ENCODE data around the gene SLC3A2.

The SLC3A2 gene

DNA sequence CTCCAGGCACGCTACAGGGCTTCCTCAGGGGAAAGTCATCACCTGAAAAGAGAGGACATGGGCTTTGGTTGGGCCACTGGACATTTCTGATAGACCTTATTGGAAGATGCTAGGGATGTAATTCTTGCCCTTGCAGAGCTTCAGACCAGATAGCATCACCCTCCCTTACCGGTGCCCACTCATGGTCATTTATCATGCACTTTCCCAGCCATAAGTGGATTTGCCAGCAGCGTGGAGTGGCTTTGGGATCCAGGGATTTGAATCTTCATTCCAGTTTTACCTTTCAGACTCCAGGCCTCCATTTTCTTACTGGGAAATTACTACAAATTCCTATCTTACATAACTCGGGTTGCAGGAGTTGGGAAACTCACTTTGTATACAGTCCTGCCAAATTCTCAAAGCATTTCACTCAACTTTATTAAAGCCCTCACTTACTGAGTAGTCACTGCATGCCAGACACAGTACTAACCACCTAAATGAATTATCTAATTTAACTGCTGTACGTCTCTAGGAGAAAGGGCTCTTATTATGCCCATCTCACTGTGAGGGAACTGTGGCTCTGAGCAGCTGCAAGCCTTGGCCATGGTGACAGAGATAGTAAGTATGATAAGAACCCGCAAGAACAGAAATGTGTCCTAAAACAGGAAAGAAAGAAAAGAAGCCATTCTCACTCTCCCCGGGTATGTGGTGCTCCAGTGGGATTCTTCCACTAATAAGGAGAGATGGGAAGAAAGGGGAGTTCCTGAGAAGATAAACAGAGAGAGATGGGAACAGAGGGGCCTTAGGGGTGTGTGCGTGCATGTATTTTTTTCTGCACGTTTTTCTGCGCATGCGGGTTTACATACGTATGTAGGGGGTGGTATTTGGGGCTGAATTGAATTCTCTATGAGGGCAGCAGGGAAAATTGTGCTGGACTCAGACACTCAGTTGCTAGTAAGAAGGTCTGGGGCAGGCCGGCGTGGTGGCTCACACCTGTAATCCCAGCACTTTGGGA, 30.7 kb downstream of the SLC3A2 start:
- H2AFZ ChIP-seq = no peak overlapping the region
- H3K4me2 ChIP-seq (ENCODE audit: low read length) = no peak overlapping the region
- peaks cover 17% of the 10 kb centered on the region for H3K4me1 ChIP-seq
- TF ChIP-seq, protein P1, sequence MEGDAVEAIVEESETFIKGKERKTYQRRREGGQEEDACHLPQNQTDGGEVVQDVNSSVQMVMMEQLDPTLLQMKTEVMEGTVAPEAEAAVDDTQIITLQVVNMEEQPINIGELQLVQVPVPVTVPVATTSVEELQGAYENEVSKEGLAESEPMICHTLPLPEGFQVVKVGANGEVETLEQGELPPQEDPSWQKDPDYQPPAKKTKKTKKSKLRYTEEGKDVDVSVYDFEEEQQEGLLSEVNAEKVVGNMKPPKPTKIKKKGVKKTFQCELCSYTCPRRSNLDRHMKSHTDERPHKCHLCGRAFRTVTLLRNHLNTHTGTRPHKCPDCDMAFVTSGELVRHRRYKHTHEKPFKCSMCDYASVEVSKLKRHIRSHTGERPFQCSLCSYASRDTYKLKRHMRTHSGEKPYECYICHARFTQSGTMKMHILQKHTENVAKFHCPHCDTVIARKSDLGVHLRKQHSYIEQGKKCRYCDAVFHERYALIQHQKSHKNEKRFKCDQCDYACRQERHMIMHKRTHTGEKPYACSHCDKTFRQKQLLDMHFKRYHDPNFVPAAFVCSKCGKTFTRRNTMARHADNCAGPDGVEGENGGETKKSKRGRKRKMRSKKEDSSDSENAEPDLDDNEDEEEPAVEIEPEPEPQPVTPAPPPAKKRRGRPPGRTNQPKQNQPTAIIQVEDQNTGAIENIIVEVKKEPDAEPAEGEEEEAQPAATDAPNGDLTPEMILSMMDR (IDR thresholded peaks at IDR 0.05) = no peak
- no peak overlapping the region for H3K4me3 ChIP-seq (ENCODE audit: low read depth, low read length)
- no peaks in the 10 kb centered on the region for H3K79me2 ChIP-seq
- no peak overlapping the region for H3K27ac ChIP-seq
- no peaks in the 10 kb centered on the region for H3K27me3 ChIP-seq (ENCODE audit: control insufficient read depth, insufficient read depth, low read length)
- no peaks in the 10 kb centered on the region for H3K36me3 ChIP-seq (ENCODE audit: control insufficient read depth, insufficient read depth, low read length)
- no peak overlapping the region for H3K9ac ChIP-seq
- H3K9me3 ChIP-seq (ENCODE audit: control insufficient read depth, low read length) = no peaks in the 10 kb centered on the region

DNA sequence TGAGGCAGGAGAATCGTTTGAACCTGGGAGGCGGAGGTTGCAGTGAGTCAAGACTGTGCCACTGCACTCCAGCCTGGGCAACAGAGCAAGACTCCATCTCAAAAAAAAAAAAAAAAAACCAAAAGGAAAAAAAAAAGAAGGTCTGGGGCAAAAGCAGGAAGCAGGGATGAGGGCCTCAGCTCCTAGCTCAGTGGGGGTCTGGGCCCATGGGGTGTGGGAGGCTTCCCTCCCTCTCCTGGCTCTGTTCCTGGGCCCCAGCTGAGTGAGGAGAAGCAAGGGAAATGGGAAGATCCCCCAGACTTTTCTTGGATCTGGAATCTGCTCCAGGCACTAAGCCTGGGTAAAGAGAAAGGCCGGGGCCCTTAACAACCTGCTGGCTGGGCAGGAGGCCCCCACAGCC, 31.6 kb downstream of the SLC3A2 start:
- no peaks in the 10 kb centered on the region for H3K79me2 ChIP-seq
- no peak overlapping the region for H3K4me2 ChIP-seq (ENCODE audit: low read length)
- H3K9me3 ChIP-seq (ENCODE audit: control insufficient read depth, low read length) = no peaks in the 10 kb centered on the region
- H3K4me3 ChIP-seq (ENCODE audit: low read depth, low read length) = no peak overlapping the region
- no peaks in the 10 kb centered on the region for H3K27me3 ChIP-seq (ENCODE audit: control insufficient read depth, insufficient read depth, low read length)
- TF ChIP-seq, protein P1 (IDR thresholded peaks at IDR 0.05) = no peak
- no peak overlapping the region for H3K27ac ChIP-seq
- H3K9ac ChIP-seq = no peak overlapping the region
- no peaks in the 10 kb centered on the region for H3K36me3 ChIP-seq (ENCODE audit: control insufficient read depth, insufficient read depth, low read length)
- H2AFZ ChIP-seq = no peak overlapping the region
- H3K4me1 ChIP-seq = peaks cover 14% of the 10 kb centered on the region

DNA sequence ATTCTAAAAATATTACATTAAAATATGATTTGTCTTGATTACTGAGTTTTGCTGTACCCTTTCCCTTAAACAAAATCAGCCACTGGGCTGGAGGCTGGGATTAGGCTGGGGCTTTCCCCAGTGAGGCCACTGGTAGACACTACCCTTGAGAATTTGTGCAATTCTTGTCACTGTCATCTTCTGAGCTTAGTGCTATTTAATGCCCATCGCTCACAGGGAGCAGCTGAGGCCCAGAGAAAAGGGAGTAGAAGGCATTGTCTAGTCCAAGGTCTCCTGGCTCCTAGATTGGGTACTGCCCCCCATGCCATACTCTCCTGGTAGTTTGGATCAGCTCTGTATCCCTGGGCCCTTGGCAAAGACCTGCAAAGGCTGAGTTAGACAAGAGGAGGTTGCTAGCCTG, 33.7 kb downstream of the SLC3A2 start:
- H3K27me3 ChIP-seq (ENCODE audit: control insufficient read depth, insufficient read depth, low read length) = no peaks in the 10 kb centered on the region
- no peaks in the 10 kb centered on the region for H3K79me2 ChIP-seq
- no peaks in the 10 kb centered on the region for H3K9me3 ChIP-seq (ENCODE audit: control insufficient read depth, low read length)
- H3K36me3 ChIP-seq (ENCODE audit: control insufficient read depth, insufficient read depth, low read length) = no peaks in the 10 kb centered on the region
- H3K9ac ChIP-seq = no peak overlapping the region
- TF ChIP-seq, protein P1 (IDR thresholded peaks at IDR 0.05) = no peak
- H3K4me2 ChIP-seq (ENCODE audit: low read length) = no peak overlapping the region
- H3K27ac ChIP-seq = no peak overlapping the region
- peaks cover 2% of the 10 kb centered on the region for H3K4me1 ChIP-seq
- H3K4me3 ChIP-seq (ENCODE audit: low read depth, low read length) = no peak overlapping the region
- no peak overlapping the region for H2AFZ ChIP-seq

DNA sequence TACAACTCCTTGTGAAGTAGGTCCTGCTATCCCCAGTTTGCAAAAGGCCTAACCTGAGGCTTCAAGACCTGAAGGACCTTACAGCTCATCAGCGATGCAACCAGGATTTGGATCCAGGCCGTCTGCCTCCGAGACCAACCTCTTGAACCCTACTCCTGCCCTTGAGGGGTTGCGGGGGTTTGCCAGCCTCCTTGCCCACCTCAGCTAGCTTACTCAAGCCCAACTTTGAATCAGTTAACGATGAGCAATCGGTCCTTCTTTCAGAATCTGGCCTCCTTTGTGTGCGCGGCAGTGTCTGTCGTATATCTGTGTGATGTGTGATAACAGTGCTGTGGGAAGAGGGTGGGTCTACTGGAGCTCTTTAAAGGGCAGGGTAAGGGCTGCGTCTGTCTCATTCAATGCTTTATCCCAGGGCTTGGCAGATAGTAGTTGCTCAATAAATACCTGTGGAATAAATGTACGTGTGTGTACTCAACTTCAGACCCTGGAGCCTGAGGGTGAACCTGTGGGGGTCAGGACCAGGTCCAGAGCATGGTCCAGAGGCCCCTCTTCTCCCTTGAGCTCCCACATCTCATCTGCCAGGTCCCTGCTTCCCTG, 37.3 kb downstream of the SLC3A2 start:
- H3K27me3 ChIP-seq (ENCODE audit: control insufficient read depth, insufficient read depth, low read length) = no peaks in the 10 kb centered on the region
- no peaks in the 10 kb centered on the region for H3K9me3 ChIP-seq (ENCODE audit: control insufficient read depth, low read length)
- no peak overlapping the region for H3K4me2 ChIP-seq (ENCODE audit: low read length)
- H3K4me3 ChIP-seq (ENCODE audit: low read depth, low read length) = no peak overlapping the region
- no peaks in the 10 kb centered on the region for H3K36me3 ChIP-seq (ENCODE audit: control insufficient read depth, insufficient read depth, low read length)
- TF ChIP-seq, protein P1 (IDR thresholded peaks at IDR 0.05) = no peak
- H3K9ac ChIP-seq = no peak overlapping the region
- no peak overlapping the region for H2AFZ ChIP-seq
- no peaks in the 10 kb centered on the region for H3K79me2 ChIP-seq
- H3K4me1 ChIP-seq = peaks cover 5% of the 10 kb centered on the region
- H3K27ac ChIP-seq = no peak overlapping the region

Measured in parathyroid adenoma (tissue), 2 donors.